HUES6 (cell line): Measurements from ENCODE around the gene ARHGEF17.

Experiments
- H3K27ac ChIP-seq: 2 replicates; pipeline ENCODE4 v1.7.0; 2013; ENCODE audit warnings: low read depth, mild to moderate bottlenecking, low read length, inconsistent platforms
- H3K27me3 ChIP-seq: 2 replicates; pipeline ENCODE4 v1.6.1; 2013; ENCODE audit warnings: low read length; ENCODE audit not compliant: control insufficient read depth, insufficient read depth
- H3K36me3 ChIP-seq: 2 replicates; pipeline ENCODE4 v1.6.1; 2013; ENCODE audit warnings: low read length; ENCODE audit not compliant: control insufficient read depth, insufficient read depth
- H3K4me1 ChIP-seq: 2 replicates; pipeline ENCODE4 v1.6.1; 2013; ENCODE audit warnings: low read length; ENCODE audit not compliant: control insufficient read depth, insufficient read depth
- H3K4me3 ChIP-seq: 2 replicates; pipeline ENCODE4 v1.5.1; 2013; ENCODE audit warnings: low read depth, low read length
- H3K9ac ChIP-seq: one replicate; pipeline ENCODE4 v1.6.1; 2013; ENCODE audit warnings: mild to moderate bottlenecking, low read length
- H3K9me3 ChIP-seq: 2 replicates; pipeline ENCODE4 v1.6.1; 2013; ENCODE audit warnings: low read depth, low read length; ENCODE audit not compliant: control insufficient read depth, insufficient read depth

The ARHGEF17 gene

DNA sequence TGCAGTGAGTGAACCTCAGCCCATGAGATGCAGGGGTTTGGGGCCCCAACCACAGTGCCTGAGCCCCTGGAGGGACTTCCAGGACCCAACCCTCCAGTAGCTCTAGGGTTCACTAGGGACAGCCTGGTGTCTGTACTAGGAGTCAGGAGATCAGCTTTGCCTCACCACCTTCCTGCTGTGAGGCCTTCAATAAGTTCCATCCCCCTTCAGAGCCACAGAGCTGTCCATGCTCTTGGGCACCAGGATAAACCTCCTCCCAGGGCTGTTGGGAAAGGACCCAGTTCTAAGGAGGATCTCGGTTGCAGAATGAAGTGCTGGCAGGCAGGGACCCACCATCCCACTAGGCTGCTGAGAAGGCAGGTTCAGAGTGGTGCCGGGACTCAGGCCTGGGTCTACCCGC is 9.7 kb downstream of the ARHGEF17 start:
- Histone ChIP-seq H3K9ac (no peak overlapping the region), H3K4me1 (peaks cover 59% of the 10 kb centered on the region), H3K36me3 (no peaks in the 10 kb centered on the region), H3K27me3 (no peaks in the 10 kb centered on the region), H3K9me3 (no peaks in the 10 kb centered on the region), H3K27ac (no peak overlapping the region), H3K4me3 (no peak overlapping the region)

DNA sequence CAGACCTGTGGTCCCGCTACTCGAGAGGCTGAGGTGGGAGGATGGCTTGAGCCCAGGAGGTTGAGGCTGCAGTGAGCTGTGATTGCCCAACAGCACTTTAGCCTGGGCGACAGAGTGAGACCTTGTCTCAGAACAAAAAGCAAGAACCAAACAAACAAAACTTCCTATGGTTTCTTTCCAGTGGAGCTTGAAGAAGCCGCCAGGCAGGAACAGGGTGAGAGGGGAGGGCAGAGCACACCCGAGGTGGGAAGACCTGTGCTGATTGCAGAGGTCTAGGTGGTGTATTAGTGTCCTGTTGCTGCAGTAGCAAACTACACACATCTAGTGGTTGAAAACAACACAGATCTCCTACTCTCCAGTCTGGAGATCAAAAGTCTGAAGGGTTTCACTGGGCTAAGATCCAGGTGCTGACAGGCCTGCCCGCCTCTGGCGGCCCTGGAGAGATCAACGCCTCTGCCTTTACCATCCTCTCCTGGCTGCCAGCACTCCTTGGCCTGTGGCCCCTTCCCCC is 10.5 kb downstream of the ARHGEF17 start:
- Histone ChIP-seq H3K9ac (no peak overlapping the region), H3K36me3 (no peaks in the 10 kb centered on the region), H3K4me3 (no peak overlapping the region), H3K27ac (no peak overlapping the region), H3K9me3 (no peaks in the 10 kb centered on the region), H3K27me3 (no peaks in the 10 kb centered on the region), H3K4me1 (peaks cover 58% of the 10 kb centered on the region)

DNA sequence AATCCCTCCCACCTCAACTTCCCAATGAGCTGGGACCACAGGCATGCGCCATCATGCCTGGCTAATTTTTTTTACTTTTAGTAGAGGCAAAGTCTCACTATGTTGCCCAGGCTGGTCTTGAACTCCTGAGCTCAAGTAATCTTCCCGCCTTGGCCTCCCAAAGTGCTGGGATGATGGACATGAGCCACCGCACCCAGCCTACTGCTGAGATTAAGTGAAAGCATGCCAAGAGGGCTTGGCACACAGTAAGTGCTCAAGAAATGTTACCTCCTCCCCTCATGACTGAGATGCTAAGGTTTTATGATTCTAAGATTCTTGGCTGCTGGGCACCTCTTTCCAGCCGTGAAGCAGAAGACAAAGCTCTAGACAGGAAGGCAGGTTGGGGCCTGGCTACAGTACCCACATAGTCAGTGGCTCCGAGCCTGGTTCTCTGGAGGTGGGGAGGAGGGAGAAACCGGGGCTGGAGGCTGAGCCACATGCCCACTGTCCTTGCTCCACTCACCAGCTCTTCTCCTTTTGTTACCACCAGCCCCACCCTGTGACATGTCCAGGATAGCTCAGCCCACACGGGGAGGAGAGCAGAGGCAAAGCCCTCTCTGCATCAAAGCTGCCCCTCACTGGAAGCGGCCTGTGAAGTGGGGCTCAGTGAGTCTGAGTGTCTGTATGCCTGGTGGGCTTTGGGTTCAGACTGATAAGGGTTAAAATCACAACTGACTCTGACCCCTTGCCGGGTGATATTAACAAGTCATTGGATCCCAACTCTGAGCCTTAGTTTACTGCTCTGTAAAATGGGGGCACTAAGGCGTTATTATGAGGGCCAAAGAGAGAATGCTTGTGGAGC is 12.9 kb downstream of the ARHGEF17 start:
- H3K4me3 ChIP-seq, result no peak overlapping the region
- no peaks in the 10 kb centered on the region for H3K9me3 ChIP-seq
- no peaks in the 10 kb centered on the region for H3K27me3 ChIP-seq
- no peak overlapping the region for H3K9ac ChIP-seq
- 0 out of 2 replicates have a peak, but pooled peaks cover 2% of the 10 kb centered on the region for H3K36me3 ChIP-seq
- H3K4me1 ChIP-seq, result peaks cover 56% of the 10 kb centered on the region
- H3K27ac ChIP-seq, result no peak overlapping the region

DNA sequence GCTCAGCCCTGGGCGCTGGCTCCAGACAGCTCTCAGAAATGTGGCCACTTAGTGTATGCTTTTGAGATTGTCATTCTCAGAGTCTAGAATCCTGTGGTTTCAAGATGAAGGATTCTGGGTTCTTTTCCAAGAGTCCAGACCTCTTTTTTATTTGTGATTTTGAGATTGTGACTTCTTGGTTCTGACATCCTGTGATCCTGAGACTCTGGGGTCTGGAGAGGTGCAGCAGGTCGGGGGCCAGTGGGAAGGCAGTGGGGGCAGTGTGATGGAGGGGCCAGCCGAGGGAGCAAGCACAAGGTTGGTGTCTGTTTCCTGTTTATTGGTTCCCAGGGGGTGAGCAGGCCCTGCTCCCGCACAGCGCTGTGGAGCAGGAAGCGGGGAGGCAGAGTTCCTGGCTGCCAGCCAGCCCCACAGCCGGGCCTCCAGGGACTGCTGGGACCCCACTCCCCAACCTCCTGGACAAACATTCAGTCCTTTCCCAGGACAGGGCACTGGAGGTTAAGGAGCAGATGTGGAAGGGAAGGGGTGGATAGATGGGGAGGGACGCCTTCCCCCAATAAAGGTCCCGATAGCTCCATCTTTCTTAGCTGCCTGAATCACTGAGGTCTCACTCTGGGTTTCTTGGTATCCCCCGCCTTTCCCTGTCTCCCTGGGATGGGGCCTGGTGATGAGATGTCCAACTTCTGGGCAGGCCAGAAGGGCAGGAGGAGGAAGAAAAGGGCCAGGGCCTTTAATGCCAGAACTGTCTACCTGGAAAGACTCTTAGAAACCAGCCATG is 13.7 kb downstream of the ARHGEF17 start:
- Histone ChIP-seq H3K9ac (peak overlapping the region; percentile 33), H3K27ac (no peak overlapping the region), H3K4me3 (no peak overlapping the region; the same call in 1 of the 2 replicates), H3K36me3 (0 out of 2 replicates have a peak, but pooled peaks cover 2% of the 10 kb centered on the region), H3K4me1 (peaks cover 53% of the 10 kb centered on the region), H3K9me3 (no peaks in the 10 kb centered on the region), H3K27me3 (no peaks in the 10 kb centered on the region)

DNA sequence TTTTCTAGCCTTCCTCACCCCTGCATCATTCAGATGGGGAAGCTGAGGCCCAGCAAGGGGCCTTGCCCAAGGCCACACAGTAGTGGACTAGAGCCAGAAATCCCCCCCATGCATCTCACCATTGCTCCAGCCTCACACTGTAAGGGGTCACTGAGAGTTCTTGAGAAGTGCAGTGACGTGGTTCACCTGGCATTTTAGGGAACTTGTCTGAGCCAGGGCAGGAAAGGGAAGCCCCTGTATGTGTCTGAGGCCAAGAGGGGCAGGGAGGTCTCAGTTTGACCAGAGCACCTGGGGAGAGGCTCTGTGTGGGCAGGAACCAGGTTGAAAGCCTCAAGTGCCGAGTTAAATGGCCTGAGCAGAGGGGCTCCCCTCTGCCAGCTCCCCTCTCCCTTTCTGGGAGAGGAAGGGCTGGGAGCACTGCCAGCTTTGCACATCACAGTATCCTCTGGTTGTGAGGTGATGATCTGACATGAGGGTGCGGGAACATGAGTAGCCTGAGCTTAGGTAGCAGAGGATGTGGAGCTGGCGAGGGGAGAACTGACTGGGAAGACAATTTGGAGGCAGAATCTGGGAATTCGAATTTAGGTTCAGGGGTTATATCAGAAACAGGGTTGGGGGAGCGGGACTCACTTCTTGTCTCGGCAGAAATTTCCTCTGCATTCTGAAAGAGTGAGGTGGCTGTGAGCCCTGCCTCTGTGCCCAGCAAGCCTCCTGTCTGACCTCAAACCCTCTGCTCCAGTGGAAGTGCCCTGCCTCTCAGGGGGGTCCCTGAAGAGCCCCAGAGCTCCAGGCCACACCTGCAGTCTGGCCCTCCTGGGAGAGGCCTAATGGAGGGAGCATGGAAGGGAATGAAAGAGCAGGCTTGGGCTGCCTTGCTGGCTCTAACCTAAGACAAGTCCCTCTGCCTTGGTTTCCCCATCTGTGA is 14.6 kb downstream of the ARHGEF17 start:
- Histone ChIP-seq H3K27me3 (no peaks in the 10 kb centered on the region), H3K9ac (peak overlapping the region; percentile 11), H3K27ac (no peak overlapping the region), H3K4me3 (no peak overlapping the region; the same call in 1 of the 2 replicates), H3K36me3 (0 out of 2 replicates have a peak, but pooled peaks cover 2% of the 10 kb centered on the region), H3K9me3 (no peaks in the 10 kb centered on the region), H3K4me1 (peaks cover 58% of the 10 kb centered on the region)

DNA sequence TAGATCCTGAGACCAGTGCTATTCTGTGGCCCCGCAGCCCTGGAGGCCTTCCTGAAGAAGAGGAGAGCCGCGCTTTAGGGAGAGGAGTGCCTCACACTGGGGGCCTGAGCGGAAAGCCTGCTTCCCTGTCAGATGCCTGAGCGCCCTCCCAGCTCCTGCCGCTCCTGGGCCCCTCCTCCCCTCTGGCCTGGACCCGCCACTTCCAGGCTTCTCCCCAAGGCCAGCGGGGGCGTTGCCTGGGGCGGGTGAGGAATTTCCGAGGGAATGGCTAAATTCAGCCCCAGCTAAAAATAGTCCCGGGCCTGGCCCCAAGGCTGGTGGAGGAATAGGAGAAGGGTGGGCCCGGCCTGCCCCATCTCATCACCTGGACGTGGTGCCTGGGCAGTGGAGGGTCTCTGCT is 15.4 kb downstream of the ARHGEF17 start:
- Histone ChIP-seq H3K4me3 (peak overlapping the region; percentile 27; the same call in 1 of the 2 replicates), H3K27me3 (no peaks in the 10 kb centered on the region), H3K36me3 (0 out of 2 replicates have a peak, but pooled peaks cover 2% of the 10 kb centered on the region), H3K4me1 (peaks cover 58% of the 10 kb centered on the region), H3K9me3 (no peaks in the 10 kb centered on the region), H3K9ac (peak overlapping the region; percentile 47), H3K27ac (no peak overlapping the region)

DNA sequence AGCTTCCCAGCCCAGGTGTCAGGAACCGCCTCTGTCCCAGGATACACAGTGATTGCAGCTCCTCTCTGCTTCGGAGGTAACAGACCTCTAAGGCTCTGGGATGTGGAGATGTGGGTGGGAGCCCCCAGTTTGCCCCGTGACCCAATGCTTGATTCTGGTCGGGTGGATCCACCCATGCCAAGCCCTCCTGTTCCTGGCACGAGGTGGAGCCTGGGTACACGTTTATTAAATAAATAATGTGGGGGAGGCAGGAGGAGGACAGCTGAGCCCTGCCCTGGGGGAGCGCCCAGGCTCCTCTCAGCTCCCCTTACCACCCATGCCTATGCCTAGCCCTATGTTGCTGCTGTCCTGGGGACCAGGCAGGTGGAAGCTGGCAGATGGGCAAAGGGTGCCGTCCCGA is 16.0 kb downstream of the ARHGEF17 start:
- Histone ChIP-seq H3K9ac (peak overlapping the region; percentile 47), H3K4me3 (peak overlapping the region; percentile 27; the same call in 1 of the 2 replicates), H3K36me3 (0 out of 2 replicates have a peak, but pooled peaks cover 2% of the 10 kb centered on the region), H3K4me1 (peaks cover 58% of the 10 kb centered on the region), H3K27ac (no peak overlapping the region), H3K9me3 (no peaks in the 10 kb centered on the region), H3K27me3 (no peaks in the 10 kb centered on the region)

DNA sequence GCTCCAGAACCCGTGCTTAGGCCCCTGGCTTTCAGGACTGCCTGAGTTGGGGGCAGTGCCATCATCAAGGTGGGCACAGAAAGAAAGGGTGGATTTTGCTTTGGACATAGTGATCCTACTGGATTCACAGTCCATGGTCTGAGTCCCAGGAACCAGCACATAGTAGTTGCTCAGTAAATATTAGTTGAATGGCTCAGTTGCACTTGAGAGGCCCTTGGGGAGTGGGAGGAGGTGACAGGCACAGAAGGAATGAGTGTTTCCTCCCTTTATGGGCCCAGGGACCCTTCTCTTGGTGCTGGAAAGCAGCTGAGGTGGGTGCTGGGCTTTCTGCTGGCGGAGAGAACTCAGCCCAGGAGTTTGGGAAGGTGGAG is 16.6 kb downstream of the ARHGEF17 start:
- Histone ChIP-seq H3K27ac (no peak overlapping the region), H3K4me3 (no peak overlapping the region), H3K36me3 (0 out of 2 replicates have a peak, but pooled peaks cover 2% of the 10 kb centered on the region), H3K9me3 (no peaks in the 10 kb centered on the region), H3K9ac (peak overlapping the region; percentile 42), H3K4me1 (peaks cover 58% of the 10 kb centered on the region), H3K27me3 (no peaks in the 10 kb centered on the region; the same call in 1 of the 2 replicates)

DNA sequence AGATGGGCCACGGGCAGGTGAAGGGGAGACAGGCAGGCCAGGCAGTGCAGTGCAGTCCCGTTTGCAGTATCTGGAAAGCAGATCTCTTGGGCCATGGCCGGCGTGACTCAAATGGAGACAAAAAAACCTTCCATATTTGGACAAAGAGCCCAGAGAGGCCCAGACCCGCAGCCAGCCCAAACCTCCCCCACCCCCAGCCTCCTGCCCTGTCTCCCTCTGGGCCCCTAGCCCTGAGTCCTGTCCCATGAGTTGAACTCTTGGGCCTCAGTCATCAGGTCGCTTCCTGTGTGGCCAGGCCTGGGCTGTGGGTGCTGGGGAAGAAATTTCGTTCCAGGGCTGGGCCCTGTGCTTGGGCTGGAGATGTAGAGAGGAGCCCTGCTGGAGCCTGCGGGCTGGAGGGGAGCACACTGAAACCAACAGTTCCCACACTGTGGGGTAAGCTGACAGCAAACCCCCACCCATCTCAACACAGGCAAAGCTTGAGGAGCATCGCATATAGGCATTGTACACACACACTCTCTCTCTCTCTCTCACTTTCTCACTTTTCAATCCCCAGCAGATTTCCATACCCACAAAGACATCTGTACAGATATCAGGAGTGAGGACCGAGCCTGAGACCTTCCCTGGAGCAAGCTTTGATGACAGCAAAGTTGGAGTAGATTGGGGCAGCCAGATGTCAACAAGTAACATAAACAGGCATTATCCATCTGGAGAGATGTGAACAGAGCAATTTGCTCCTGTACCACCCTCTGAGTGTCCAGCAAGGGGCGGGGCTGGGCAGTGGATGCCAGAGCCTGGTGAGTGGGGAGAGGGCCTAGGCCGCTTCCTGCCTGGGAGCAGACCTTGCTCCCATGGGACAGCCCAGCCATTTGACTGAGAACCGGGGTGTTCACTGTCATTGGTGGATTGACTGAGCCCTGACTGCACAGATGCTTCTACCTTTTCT is 17.2 kb downstream of the ARHGEF17 start:
- Histone ChIP-seq H3K27me3 (no peaks in the 10 kb centered on the region; the same call in 1 of the 2 replicates), H3K4me3 (no peak overlapping the region), H3K36me3 (0 out of 2 replicates have a peak, but pooled peaks cover 2% of the 10 kb centered on the region), H3K4me1 (peaks cover 58% of the 10 kb centered on the region), H3K9ac (peak overlapping the region; percentile 42), H3K9me3 (no peaks in the 10 kb centered on the region), H3K27ac (no peak overlapping the region; the same call in 1 of the 2 replicates)
